HG02852 (cell line): ENCODE measurements around the gene ARFRP1.
"Not testable (repeated sequence)": the region's sequence is repeated elsewhere in the genome, so short reads cannot be mapped to it uniquely, and the experiment has no call there.

Source experiments
- ATAC-seq: cut with Tn5 transposase; IDR thresholded peaks from one replicate; pipeline ENCODE4 v1.9.1; 2021; ENCODE audit warnings: mild to moderate bottlenecking, moderate library complexity; ENCODE audit not compliant: unreplicated experiment

ARFRP1 gene

DNA sequence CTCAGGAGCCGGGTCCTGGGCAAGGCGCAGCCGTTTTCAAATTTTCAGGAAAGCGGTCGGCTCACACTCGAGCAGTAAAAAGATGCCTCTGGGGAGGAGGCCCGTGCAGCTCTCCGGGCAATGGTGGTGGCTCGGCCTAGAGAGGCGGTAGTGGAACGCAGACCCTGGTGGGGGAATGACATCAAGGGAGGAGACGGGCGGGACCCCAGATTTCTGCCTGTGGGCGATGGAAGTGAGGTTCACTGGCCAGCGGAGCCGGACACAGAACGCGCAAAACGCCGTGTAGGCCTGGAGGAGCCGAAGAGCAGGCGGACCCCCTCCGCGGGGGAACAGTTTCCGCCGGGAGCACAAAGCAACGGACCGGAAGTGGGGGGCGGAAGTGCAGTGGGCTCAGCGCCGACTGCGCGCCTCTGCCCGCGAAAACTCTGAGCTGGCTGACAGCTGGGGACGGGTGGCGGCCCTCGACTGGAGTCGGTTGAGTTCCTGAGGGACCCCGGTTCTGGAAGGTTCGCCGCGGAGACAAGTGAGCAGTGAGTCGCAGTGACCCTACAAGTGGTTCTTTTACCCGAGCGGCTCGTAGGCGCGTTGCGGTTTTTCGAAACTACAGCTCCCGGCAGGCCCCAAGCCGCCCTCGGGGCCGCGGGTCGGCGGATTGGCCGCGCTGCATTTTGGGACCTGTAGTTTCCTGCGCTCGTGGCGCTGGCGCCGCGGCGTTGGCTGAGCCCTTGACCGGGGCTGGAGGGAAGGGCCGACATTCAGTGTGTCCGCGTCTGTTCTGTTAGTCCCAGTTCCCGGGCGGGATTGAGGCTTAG is 49.6 kb downstream of the ARFRP1 start, which contains the start of gene RTEL1:
RTEL1 (plus strand) TSS at position 376 of the 812 bp plus-strand sequence. CDS start 1,091 bp downstream, outside the sequence.
- peak; percentile 79 for ATAC-seq

GRCh38 chr20:63657260-63657936 is 50.4 kb downstream of the ARFRP1 start:
- no peak for ATAC-seq

- ATAC-seq, result no peak
These were observed 51.3 kb downstream of the ARFRP1 start for GRCh38 chr20:63656451-63656850.

GRCh38 chr20:63655249-63655648 is 52.5 kb downstream of the ARFRP1 start:
- ATAC-seq, result no peak

GRCh38 chr20:63653974-63654668 is 53.7 kb downstream of the ARFRP1 start:
- ATAC-seq, result no peak

GRCh38 chr20:63653041-63653973 is 54.5 kb downstream of the ARFRP1 start, which contains the start of gene STMN3:
Gene STMN3 (minus strand): TSS chr20:63653424. CDS start chr20:63653345, 79 bp downstream.
- ATAC-seq, result no peak

GRCh38 chr20:63652192-63652980 is 55.4 kb downstream of the ARFRP1 start:
- no peak for ATAC-seq

- ATAC-seq, result no peak
These were observed 55.9 kb downstream of the ARFRP1 start for GRCh38 chr20:63651942-63652191.

GRCh38 chr20:63650486-63650885 is 57.3 kb downstream of the ARFRP1 start:
- ATAC-seq, result not testable (repeated sequence)

DNA sequence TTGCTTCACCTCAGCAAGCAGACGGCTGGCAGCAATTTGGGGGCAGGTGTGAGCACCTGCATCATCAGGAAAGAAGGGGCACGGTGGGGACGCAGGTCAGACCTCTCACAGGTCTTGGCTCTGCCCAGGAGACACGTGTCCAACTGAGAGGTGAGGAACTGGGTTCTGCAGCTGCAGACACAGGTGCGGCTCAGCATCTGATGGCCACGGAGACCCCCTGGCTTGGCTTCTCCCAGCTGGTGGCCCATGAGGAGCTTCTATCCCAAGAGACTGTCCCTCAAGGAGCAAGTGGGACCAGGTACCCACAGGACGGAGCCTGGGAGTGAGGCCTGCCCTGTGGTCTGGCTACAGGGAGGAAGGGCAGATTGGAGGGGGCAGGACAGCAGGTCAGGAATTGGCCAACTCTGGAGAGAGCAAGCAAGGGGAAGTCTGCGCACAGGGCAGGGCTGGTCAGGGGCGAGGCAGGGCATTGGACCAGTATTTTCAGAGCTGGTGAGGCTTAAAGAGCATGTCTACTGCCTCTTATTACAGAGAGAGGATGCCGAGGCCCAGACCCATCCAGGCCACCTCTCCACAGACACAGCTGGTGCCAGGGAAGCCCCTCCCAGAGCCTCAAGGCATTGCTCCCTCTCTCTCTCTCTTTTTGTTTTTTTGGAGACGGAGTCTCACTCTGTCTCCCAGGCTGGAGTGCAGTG is 58.7 kb downstream of the ARFRP1 start:
- ATAC-seq, result no peak
